Hematopoietic multipotent progenitor cell treated with erythropoietin and hydrocortisone succinate and interleukin-3 and kit ligand, for 6 days (in vitro differentiated cells): ENCODE measurements around the gene KRTAP20-2.

Source experiments
- DNase-seq: peaks from one replicate; pipeline ENCODE4 v3.0.0-alpha.2; 2015

KRTAP20-2 gene

GRCh38 chr21:30676737-30677136 is 41.7 kb downstream of the KRTAP20-2 start:
- no peak for DNase-seq

DNA sequence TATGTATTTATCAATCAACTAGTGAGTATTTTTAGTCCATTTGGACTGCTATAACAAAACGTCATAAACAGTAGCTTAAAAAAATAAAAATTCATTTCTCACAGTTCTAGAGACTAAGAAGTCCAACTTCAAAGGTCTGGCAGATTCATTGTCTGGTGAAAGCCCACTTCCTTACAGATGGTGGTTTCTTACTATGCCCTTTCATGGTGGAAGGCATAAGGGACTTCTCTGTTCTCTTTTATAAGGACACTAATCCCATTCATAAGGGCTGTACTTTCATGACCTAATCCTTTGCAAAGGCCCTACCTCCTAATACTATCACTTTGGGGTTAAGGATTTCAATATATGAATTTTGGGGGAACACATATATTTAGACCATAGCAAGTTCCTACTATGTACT is 45.6 kb downstream of the KRTAP20-2 start:
- no peak for DNase-seq

GRCh38 chr21:30684506-30684905 is 49.5 kb downstream of the KRTAP20-2 start:
- no peak for DNase-seq
